Smooth muscle cell (in vitro differentiated cells): Measurements from ENCODE around the gene C14orf180. TPM values are rescaled to one million over a fixed set of nuclear protein-coding genes. Genes with fewer than 3 reads are reported as not detected.

Experiments used
- DNase-seq: peaks from one replicate; lab custom pipeline; 2025; ENCODE audit not compliant: unreplicated experiment; lab: John Stamatoyannopoulos, UW
- H2AFZ ChIP-seq: fragments of 200-600 bp; sonication (generic); 2 replicates; pipeline ENCODE4 v1.6.0; 2016; ENCODE audit warnings: antibody characterized with exemption, low read depth, mild to moderate bottlenecking
- H3F3A ChIP-seq: fragments of 200-600 bp; sonication (generic); 2 replicates; pipeline ENCODE4 v1.6.0; 2017; ENCODE audit warnings: antibody characterized with exemption, low read depth
- H3K27ac ChIP-seq: fragments of 200-600 bp; sonication (generic); 2 replicates; pipeline ENCODE4 v1.5.1; 2016; ENCODE audit warnings: low read depth, mild to moderate bottlenecking
- H3K27me3 ChIP-seq: fragments of 200-600 bp; sonication (generic); 2 replicates; pipeline ENCODE4 v1.6.1; 2016; ENCODE audit warnings: low read depth, mild to moderate bottlenecking
- H3K36me3 ChIP-seq: fragments of 200-600 bp; sonication (generic); 2 replicates; pipeline ENCODE4 v1.5.1; 2016; ENCODE audit warnings: low read depth
- H3K4me1 ChIP-seq: fragments of 200-600 bp; sonication (generic); 2 replicates; pipeline ENCODE4 v1.5.1; 2016; ENCODE audit warnings: low read depth
- H3K4me2 ChIP-seq: fragments of 200-600 bp; sonication (generic); 2 replicates; pipeline ENCODE4 v1.6.0; 2016; ENCODE audit warnings: mild to moderate bottlenecking
- H3K4me3 ChIP-seq: fragments of 200-600 bp; sonication (generic); 2 replicates; pipeline ENCODE4 v1.5.1; 2016; ENCODE audit warnings: mild to moderate bottlenecking
- H3K79me2 ChIP-seq: fragments of 200-600 bp; sonication (generic); 2 replicates; pipeline ENCODE4 v1.6.0; 2016; ENCODE audit warnings: low read depth, mild to moderate bottlenecking
- H3K9ac ChIP-seq: fragments of 200-600 bp; sonication (generic); 2 replicates; pipeline ENCODE4 v1.6.0; 2016; ENCODE audit warnings: low read depth
- H3K9me3 ChIP-seq: fragments of 200-600 bp; sonication (generic); replicated peaks from 2 replicates; pipeline ENCODE4 v1.5.1; 2016; ENCODE audit warnings: low read depth
- H4K20me1 ChIP-seq: fragments of 200-600 bp; sonication (generic); 2 replicates; pipeline ENCODE4 v1.6.0; 2016; ENCODE audit warnings: low read depth
- WGBS: methylation state at CpG from one replicate; pipeline ENCODE4 v1.1.7; 2016; ENCODE audit warnings: low lambda C conversion rate; 5-methylcytosine and 5-hydroxymethylcytosine counted together
- polyA plus RNA-seq: library from polyadenylated mRNA; unstranded; fragments of >200 nt; fragmentation: Nextera tagmentation; extraction: Ambion mirVana; gene quantifications from 2 replicates; pipeline ENCODE4 v1.2.1, GENCODE V29; 2016
- total RNA-seq: library from RNA; depleted of rRNA; stranded (reverse); fragments of >200 nt; gene quantifications from 2 replicates; pipeline ENCODE4 v1.2.3, GENCODE V29; 2014
- TF ChIP-seq, protein P1 (sequence below): fragments of 200-600 bp; sonication (generic); IDR thresholded peaks from 2 replicates; pipeline ENCODE4 v1.5.1; 2017; ENCODE audit warnings: borderline replicate concordance, mild to moderate bottlenecking, antibody characterized with exemption; ENCODE audit not compliant: insufficient read depth, poor library complexity, severe bottlenecking

The C14orf180 gene
- total and polyA plus RNA-seq, 2 experiments from 2014 or later = 0.63 to 1.2 TPM

DNA sequence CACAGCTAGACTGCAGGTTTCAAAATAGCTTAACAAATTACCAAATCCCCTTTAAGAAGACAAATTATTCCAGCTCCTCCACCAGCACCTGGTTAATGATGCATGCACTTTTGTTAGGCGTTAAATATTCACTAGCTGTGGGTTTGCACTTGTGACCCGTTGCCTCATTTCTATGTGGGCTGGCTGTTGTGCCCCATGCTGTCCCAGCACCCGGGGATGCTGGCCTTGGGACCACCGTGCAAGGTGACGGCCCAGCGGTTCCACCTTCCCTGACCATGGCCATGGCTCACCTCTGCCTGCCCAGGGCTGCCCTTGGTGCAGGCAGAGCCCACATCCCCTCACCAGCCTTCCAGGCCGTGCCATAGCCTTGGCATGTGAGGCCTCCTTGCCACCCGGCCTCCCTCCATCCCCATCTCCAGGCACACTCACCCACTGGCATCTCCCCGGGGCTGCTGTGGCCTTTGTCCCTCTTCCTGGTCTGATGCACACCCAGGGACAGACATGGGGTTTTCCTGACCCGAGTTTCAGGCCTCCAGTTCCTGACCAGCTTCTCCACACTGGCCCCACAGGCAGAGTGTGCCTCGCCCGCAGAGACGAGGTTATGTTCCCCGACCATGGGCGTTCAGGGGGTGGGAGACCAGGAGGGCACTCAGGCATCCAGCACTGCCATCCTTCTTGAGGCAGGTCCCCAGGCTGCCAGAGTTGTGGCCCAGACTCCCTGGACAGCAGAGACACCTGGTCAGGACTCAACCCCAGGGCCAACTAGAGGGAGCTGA is 20.3 kb upstream of the C14orf180 start:
- DNase-seq = no peak
- no peak overlapping the region for H3K27ac ChIP-seq
- no peaks in the 10 kb centered on the region for H4K20me1 ChIP-seq
- H3K9me3 ChIP-seq = no peaks in the 10 kb centered on the region
- H3K27me3 ChIP-seq = no peaks in the 10 kb centered on the region
- no peak overlapping the region for H3K4me2 ChIP-seq
- no peaks in the 10 kb centered on the region for H3K79me2 ChIP-seq
- no peaks in the 10 kb centered on the region for H3K36me3 ChIP-seq
- TF ChIP-seq, protein P1, sequence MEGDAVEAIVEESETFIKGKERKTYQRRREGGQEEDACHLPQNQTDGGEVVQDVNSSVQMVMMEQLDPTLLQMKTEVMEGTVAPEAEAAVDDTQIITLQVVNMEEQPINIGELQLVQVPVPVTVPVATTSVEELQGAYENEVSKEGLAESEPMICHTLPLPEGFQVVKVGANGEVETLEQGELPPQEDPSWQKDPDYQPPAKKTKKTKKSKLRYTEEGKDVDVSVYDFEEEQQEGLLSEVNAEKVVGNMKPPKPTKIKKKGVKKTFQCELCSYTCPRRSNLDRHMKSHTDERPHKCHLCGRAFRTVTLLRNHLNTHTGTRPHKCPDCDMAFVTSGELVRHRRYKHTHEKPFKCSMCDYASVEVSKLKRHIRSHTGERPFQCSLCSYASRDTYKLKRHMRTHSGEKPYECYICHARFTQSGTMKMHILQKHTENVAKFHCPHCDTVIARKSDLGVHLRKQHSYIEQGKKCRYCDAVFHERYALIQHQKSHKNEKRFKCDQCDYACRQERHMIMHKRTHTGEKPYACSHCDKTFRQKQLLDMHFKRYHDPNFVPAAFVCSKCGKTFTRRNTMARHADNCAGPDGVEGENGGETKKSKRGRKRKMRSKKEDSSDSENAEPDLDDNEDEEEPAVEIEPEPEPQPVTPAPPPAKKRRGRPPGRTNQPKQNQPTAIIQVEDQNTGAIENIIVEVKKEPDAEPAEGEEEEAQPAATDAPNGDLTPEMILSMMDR = no peak
- WGBS = 93% methylated on average over 15 of the region's 15 CpGs
- H2AFZ ChIP-seq = no peak overlapping the region
- H3K9ac ChIP-seq = no peak overlapping the region
- H3F3A ChIP-seq = no peaks in the 10 kb centered on the region
- H3K4me1 ChIP-seq = no peaks in the 10 kb centered on the region
- no peak overlapping the region for H3K4me3 ChIP-seq

DNA sequence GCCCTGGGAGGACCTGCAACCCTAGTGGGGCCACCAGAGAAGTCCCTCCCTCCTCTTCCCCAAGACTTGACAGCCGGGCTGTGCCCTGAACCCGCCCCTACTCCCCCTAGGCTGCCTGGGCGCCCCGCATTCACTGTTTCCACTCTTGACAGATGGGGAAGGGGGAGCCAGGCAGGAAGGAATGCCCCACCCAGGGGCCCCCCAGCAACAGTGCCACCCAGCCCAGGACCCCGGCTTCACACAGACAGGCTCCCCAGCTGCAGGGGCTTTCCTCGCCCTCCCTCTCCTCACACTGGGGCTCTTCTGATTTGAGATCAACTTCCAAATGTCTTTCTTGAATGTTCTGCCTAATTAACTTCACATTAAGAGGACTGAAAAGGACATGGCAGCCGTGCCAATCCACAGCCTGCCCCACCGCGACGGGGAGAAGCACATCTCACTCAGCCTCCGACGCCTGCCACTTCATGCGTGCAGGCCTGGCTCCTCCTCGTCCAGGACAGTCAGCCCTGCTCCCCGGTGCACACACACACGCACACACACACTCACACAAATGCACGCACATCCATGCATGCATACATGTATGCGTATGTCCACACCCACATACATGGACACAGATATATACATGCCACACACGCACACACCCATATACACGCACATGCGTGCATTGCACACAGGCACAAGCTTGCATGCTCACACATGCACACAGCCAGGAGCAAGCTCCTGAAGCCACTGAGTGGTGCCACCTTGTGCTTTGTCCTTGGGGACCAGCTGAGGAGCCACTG is 19.6 kb upstream of the C14orf180 start:
- H3K27me3 ChIP-seq = no peaks in the 10 kb centered on the region
- no peak for DNase-seq
- H3K4me3 ChIP-seq = no peak overlapping the region
- 95% methylated on average over 18 of the region's 21 CpGs for WGBS
- H3K79me2 ChIP-seq = no peaks in the 10 kb centered on the region
- H2AFZ ChIP-seq = no peak overlapping the region
- H3K4me1 ChIP-seq = no peaks in the 10 kb centered on the region
- no peak overlapping the region for H3K4me2 ChIP-seq
- no peaks in the 10 kb centered on the region for H3K9me3 ChIP-seq
- no peaks in the 10 kb centered on the region for H4K20me1 ChIP-seq
- no peaks in the 10 kb centered on the region for H3F3A ChIP-seq
- no peaks in the 10 kb centered on the region for H3K36me3 ChIP-seq
- no peak overlapping the region for H3K27ac ChIP-seq
- TF ChIP-seq, protein P1 = no peak
- no peak overlapping the region for H3K9ac ChIP-seq

DNA sequence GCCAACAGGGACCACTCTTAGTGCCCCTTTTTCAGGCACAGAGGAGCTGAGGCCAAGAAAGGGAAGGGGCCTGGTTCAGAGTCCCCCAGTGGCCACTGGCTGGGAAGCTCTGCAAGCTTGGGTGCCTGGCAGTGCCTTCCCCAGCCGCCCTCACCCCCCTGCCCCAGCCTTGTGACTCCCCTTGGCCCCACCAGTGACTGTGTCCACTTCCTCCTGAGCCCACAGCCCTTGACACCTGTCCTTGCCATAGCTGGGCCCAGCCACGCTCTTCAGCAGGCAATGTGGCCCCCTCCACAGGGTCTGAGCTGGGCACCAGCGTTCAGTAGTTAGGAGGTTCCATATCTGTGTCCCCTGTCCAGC is 19.0 kb upstream of the C14orf180 start:
- Histone ChIP-seq H3K9me3 (no peaks in the 10 kb centered on the region), H3K4me2 (no peak overlapping the region), H3K4me3 (no peak overlapping the region), H3K27me3 (no peaks in the 10 kb centered on the region), H2AFZ (no peak overlapping the region), H3K27ac (no peak overlapping the region), H4K20me1 (no peaks in the 10 kb centered on the region), H3K4me1 (no peaks in the 10 kb centered on the region), H3K9ac (no peak overlapping the region), H3F3A (no peaks in the 10 kb centered on the region), H3K36me3 (no peaks in the 10 kb centered on the region), H3K79me2 (no peaks in the 10 kb centered on the region)
- TF ChIP-seq, protein P1 = no peak
- DNase-seq = no peak
- 90% methylated on average over 3 of the region's 3 CpGs for WGBS
